ENCODE measurements around the gene MRPL23.

Gene MRPL23

GRCh38 chr11:1959786-1960185, 12.7 kb downstream of the MRPL23 start:
- no peak for ATAC-seq

- ATAC-seq = no peak
Observed at GRCh38 chr11:1963864-1964263, 16.7 kb downstream of the MRPL23 start.

GRCh38 chr11:1964348-1964747, 17.2 kb downstream of the MRPL23 start:
- ATAC-seq = no peak

- no peak for ATAC-seq
Observed at GRCh38 chr11:1964955-1965354, 17.8 kb downstream of the MRPL23 start.

GRCh38 chr11:1966531-1966930, 19.4 kb downstream of the MRPL23 start:
- ATAC-seq = no peak

GRCh38 chr11:1967641-1968225, 20.6 kb downstream of the MRPL23 start:
- ATAC-seq = no peak

- no peak for ATAC-seq
Observed at GRCh38 chr11:1968454-1969002, 21.4 kb downstream of the MRPL23 start.

- ATAC-seq = no peak
Observed at GRCh38 chr11:1969035-1969434, 21.9 kb downstream of the MRPL23 start.

GRCh38 chr11:1969776-1970175, 22.6 kb downstream of the MRPL23 start:
- ATAC-seq = no peak

- no peak for ATAC-seq
Observed at GRCh38 chr11:1970956-1971355, 23.8 kb downstream of the MRPL23 start.

GRCh38 chr11:1975185-1975584, 28.1 kb downstream of the MRPL23 start:
- no peak for ATAC-seq

GRCh38 chr11:1978720-1979473, 31.8 kb downstream of the MRPL23 start:
- ATAC-seq = no peak

GRCh38 chr11:1979607-1980006, 32.5 kb downstream of the MRPL23 start:
- no peak for ATAC-seq

- ATAC-seq = no peak
Observed at GRCh38 chr11:1982873-1983600, 35.9 kb downstream of the MRPL23 start.

- ATAC-seq = no peak
Observed at GRCh38 chr11:1983601-1983961, 36.4 kb downstream of the MRPL23 start.

GRCh38 chr11:1987024-1987423, 39.9 kb downstream of the MRPL23 start:
- no peak for ATAC-seq

- no peak for ATAC-seq
Observed at GRCh38 chr11:1988174-1988573, 41.0 kb downstream of the MRPL23 start.

- no peak for ATAC-seq
Observed at GRCh38 chr11:1988667-1989317, 41.7 kb downstream of the MRPL23 start.

- no peak for ATAC-seq
Observed at GRCh38 chr11:1989953-1990352, 42.8 kb downstream of the MRPL23 start.

- ATAC-seq = no peak
Observed at GRCh38 chr11:1990872-1991578, 43.9 kb downstream of the MRPL23 start.

GRCh38 chr11:1992111-1992510, 45.0 kb downstream of the MRPL23 start:
- no peak for ATAC-seq

- ATAC-seq = no peak
Observed at GRCh38 chr11:1994121-1994520, 47.0 kb downstream of the MRPL23 start.

GRCh38 chr11:1997755-1998154, 50.6 kb downstream of the MRPL23 start, which contains the start of gene H19:
TSS of gene H19 (minus strand) at chr11:1997842.
- ATAC-seq = no peak
